H9 (cell line): ENCODE results near the gene MED27. TPM values are rescaled to one million over a fixed set of nuclear protein-coding genes. Genes with fewer than 3 reads are reported as not detected.

Experiments used
- DNase-seq: peaks from one replicate; pipeline ENCODE4 v3.0.0-alpha.2; 2017
- H2AFZ ChIP-seq: one replicate; pipeline ENCODE4 v1.6.1; 2013; ENCODE audit warnings: mild to moderate bottlenecking, low read length, control low read depth, moderate library complexity
- H2AK5ac ChIP-seq: 2 replicates; pipeline ENCODE4 v1.6.1; 2013; ENCODE audit warnings: low read length, control low read depth, mixed read lengths; ENCODE audit not compliant: insufficient read length
- H2BK120ac ChIP-seq: one replicate; pipeline ENCODE4 v1.6.1; 2013; ENCODE audit warnings: low read depth, mild to moderate bottlenecking, low read length, control low read depth, inconsistent platforms; ENCODE audit not compliant: poor library complexity, severe bottlenecking
- H2BK12ac ChIP-seq: 2 replicates; pipeline ENCODE4 v1.6.1; 2013; ENCODE audit warnings: low read length, control low read depth, mixed read lengths, low read depth; ENCODE audit not compliant: insufficient read length
- H2BK15ac ChIP-seq: 2 replicates; pipeline ENCODE4 v1.6.1; 2013; ENCODE audit warnings: low read depth, low read length, control low read depth
- H2BK20ac ChIP-seq: one replicate; pipeline ENCODE4 v1.6.1; 2013; ENCODE audit warnings: low read depth, mild to moderate bottlenecking, low read length, control low read depth, inconsistent platforms; ENCODE audit not compliant: poor library complexity, severe bottlenecking
- H2BK5ac ChIP-seq: 2 replicates; pipeline ENCODE4 v1.6.1; 2013; ENCODE audit warnings: low read length, control low read depth, mixed read lengths; ENCODE audit not compliant: insufficient read length
- H3K14ac ChIP-seq: 2 replicates; pipeline ENCODE4 v1.6.1; 2013; ENCODE audit warnings: low read length, control low read depth; ENCODE audit not compliant: insufficient read depth
- H3K18ac ChIP-seq: 2 replicates; pipeline ENCODE4 v1.6.1; 2013; ENCODE audit warnings: low read depth, mild to moderate bottlenecking, mixed read lengths, low read length, control low read depth; ENCODE audit not compliant: insufficient read length
- H3K23ac ChIP-seq: 2 replicates; pipeline ENCODE4 v1.6.1; 2013; ENCODE audit warnings: low read length, control low read depth, mixed read lengths, low read depth; ENCODE audit not compliant: insufficient read length
- H3K23me2 ChIP-seq: 2 replicates; pipeline ENCODE4 v1.6.1; 2013; ENCODE audit warnings: low read depth, mild to moderate bottlenecking, mixed read lengths, low read length, control low read depth; ENCODE audit not compliant: insufficient read length, poor library complexity, severe bottlenecking
- H3K27ac ChIP-seq: 2 replicates; pipeline ENCODE4 v1.5.1; 2013; ENCODE audit warnings: low read length, control low read depth, mixed read lengths, low read depth; ENCODE audit not compliant: insufficient read length
- H3K27me3 ChIP-seq: 2 replicates; pipeline ENCODE4 v1.6.1; 2013; ENCODE audit warnings: low read length, control low read depth, inconsistent platforms; ENCODE audit not compliant: insufficient read depth
- H3K4ac ChIP-seq: 2 replicates; pipeline ENCODE4 v1.6.1; 2013; ENCODE audit warnings: low read depth, mild to moderate bottlenecking, control low read depth, inconsistent platforms, low read length, moderate library complexity
- H3K4me1 ChIP-seq: 2 replicates; pipeline ENCODE4 v1.6.1; 2013; ENCODE audit warnings: low read length, control low read depth, inconsistent platforms; ENCODE audit not compliant: insufficient read depth
- H3K4me2 ChIP-seq: 2 replicates; pipeline ENCODE4 v1.6.1; 2013; ENCODE audit warnings: low read length, control low read depth, mixed read lengths; ENCODE audit not compliant: insufficient read length, insufficient read depth
- H3K56ac ChIP-seq: 2 replicates; pipeline ENCODE4 v1.6.1; 2013; ENCODE audit warnings: low read depth, mild to moderate bottlenecking, mixed read lengths, low read length, control low read depth; ENCODE audit not compliant: insufficient read length
- H3K79me1 ChIP-seq: 2 replicates; pipeline ENCODE4 v1.6.1; 2013; ENCODE audit warnings: low read depth, mild to moderate bottlenecking, moderate library complexity, low read length, control low read depth, inconsistent platforms; ENCODE audit not compliant: insufficient read depth, poor library complexity, severe bottlenecking
- H3K79me2 ChIP-seq: 2 replicates; pipeline ENCODE4 v1.6.1; 2013; ENCODE audit warnings: low read length, control low read depth, inconsistent platforms; ENCODE audit not compliant: insufficient read depth
- H3K9ac ChIP-seq: 2 replicates; pipeline ENCODE4 v1.6.1; 2013; ENCODE audit warnings: low read length, control low read depth, mixed read lengths; ENCODE audit not compliant: insufficient read length; ENCODE audit errors: extremely low read depth
- H3K9me3 ChIP-seq: one replicate; pipeline ENCODE4 v1.6.1; 2013; ENCODE audit warnings: low read depth, low read length, inconsistent platforms; ENCODE audit not compliant: control insufficient read depth
- H3T11ph ChIP-seq: one replicate; pipeline ENCODE4 v1.6.1; 2013; ENCODE audit warnings: mild to moderate bottlenecking, low read length, control low read depth, inconsistent platforms
- H4K20me1 ChIP-seq: one replicate; pipeline ENCODE4 v1.6.1; 2013; ENCODE audit not compliant: control insufficient read depth, insufficient read length, insufficient read depth
- H4K5ac ChIP-seq: 2 replicates; pipeline ENCODE4 v1.6.1; 2013; ENCODE audit warnings: low read depth, mild to moderate bottlenecking, mixed read lengths, low read length, control low read depth; ENCODE audit not compliant: insufficient read length
- H4K8ac ChIP-seq: replicated peaks from 2 replicates; pipeline ENCODE4 v1.6.1; 2013; ENCODE audit warnings: low read length, control low read depth, mixed read lengths, low read depth; ENCODE audit not compliant: insufficient read length
- H4K91ac ChIP-seq: 2 replicates; pipeline ENCODE4 v1.6.1; 2013; ENCODE audit warnings: low read depth, mild to moderate bottlenecking, moderate library complexity, mixed read lengths, low read length, control low read depth; ENCODE audit not compliant: insufficient read length
- H3K27ac Mint-ChIP-seq, 3 experiments: 2 replicates in 2 of 3; 3 replicates in 1 of 3; pipeline ENCODE4 v1.8.0; 2020 to 2021; ENCODE audit warnings: mixed read lengths in 3 of 3, mild to moderate bottlenecking in 1 of 3, moderate library complexity in 1 of 3
- H3K27me3 Mint-ChIP-seq: 2 replicates; pipeline ENCODE4 v1.8.0; 2021; ENCODE audit warnings: low read depth, mild to moderate bottlenecking, moderate library complexity, mixed read lengths
- H3K36me3 Mint-ChIP-seq, 3 experiments: 2 replicates in 2 of 3; 3 replicates in 1 of 3; pipeline ENCODE4 v1.8.0; 2020 to 2021; ENCODE audit warnings: low read depth in 3 of 3, mixed read lengths in 3 of 3; ENCODE audit not compliant: insufficient read depth in 1 of 3
- H3K4me1 Mint-ChIP-seq, 2 experiments: 2 replicates each; pipeline ENCODE4 v1.8.0; 2020; ENCODE audit warnings: mixed read lengths in 2 of 2
- H3K4me3 Mint-ChIP-seq, 2 experiments: 2 replicates in 1 of 2; 3 replicates in 1 of 2; pipeline ENCODE4 v1.8.0; 2020 to 2021; ENCODE audit warnings: mild to moderate bottlenecking in 2 of 2, mixed read lengths in 2 of 2, moderate library complexity in 1 of 2
- H3K9me3 Mint-ChIP-seq, 2 experiments: 2 replicates in 1 of 2; 3 replicates in 1 of 2; pipeline ENCODE4 v1.8.0; 2020; ENCODE audit warnings: mild to moderate bottlenecking in 2 of 2, mixed read lengths in 2 of 2, moderate library complexity in 1 of 2
- WGBS: extraction: QIAGEN DNeasy Blood & Tissue Kit; methylation state at CpG from one replicate; pipeline ENCODE4 v1.1.7; 2013; ENCODE audit warnings: missing lambda C conversion rate, low lambda C conversion rate, mixed read lengths; ENCODE audit not compliant: insufficient read length; ENCODE audit errors: extremely low coverage; 5-methylcytosine and 5-hydroxymethylcytosine counted together
- total RNA-seq: library from RNA; stranded (reverse); gene quantifications from 2 replicates; pipeline ENCODE4 v1.2.1, GENCODE V29; 2021
- TF ChIP-seq, protein P1 (sequence below): fragments of 200-600 bp; sonication (generic); conservative IDR thresholded peaks from 3 replicates; pipeline ENCODE4 v1.8.0; 2021; ENCODE audit warnings: antibody characterized with exemption, mild to moderate bottlenecking

The MED27 gene
- total RNA-seq, 1 experiment from 2014 or later: 33.5 TPM

DNA sequence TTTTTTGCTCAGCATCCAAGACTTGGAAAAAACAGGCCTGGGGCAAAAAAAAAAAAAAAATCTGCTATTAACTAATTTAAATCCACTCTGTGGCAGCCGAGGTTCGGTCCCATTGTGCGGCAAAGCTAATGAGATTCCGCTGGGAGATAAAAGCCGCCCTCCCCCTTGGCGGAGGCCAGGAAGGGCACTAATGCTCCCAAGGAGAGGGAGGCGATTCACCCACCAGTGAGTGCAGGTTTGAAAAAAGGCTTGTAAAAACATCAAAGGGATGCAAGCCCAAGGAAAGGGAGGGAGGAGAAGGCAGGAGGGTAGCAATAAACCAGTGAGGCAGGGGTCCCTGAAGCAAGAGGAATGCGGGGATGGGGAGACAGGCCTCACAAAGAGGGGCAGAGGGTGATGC lies 210.3 kb downstream of the MED27 start:
- WGBS: no CpG with 5 or more reads among the region's 8 CpGs
- Histone ChIP-seq H2AK5ac (no peak overlapping the region), H3K14ac (no peak overlapping the region), H2BK20ac (no peak overlapping the region), H3K79me2 (no peaks in the 10 kb centered on the region), H4K5ac (no peak overlapping the region), H2AFZ (no peak overlapping the region), H4K91ac (no peak overlapping the region), H3K56ac (no peak overlapping the region), H3K18ac (no peak overlapping the region), H3K9me3 (no peaks in the 10 kb centered on the region), H4K20me1 (no peaks in the 10 kb centered on the region), H3K23ac (no peak overlapping the region), H4K8ac (no peak overlapping the region), H3K4me1 (peaks cover 2% of the 10 kb centered on the region; the same call in 1 of the 2 replicates), H2BK12ac (no peak overlapping the region), H3K23me2 (no peaks in the 10 kb centered on the region), H3K79me1 (no peaks in the 10 kb centered on the region), H3K9ac (no peak overlapping the region), H3T11ph (no peak overlapping the region), H2BK120ac (no peak overlapping the region), H3K4me2 (no peak overlapping the region), H2BK5ac (no peak overlapping the region), H2BK15ac (no peak overlapping the region), H3K27me3 (no peaks in the 10 kb centered on the region), H3K27ac (no peak overlapping the region), H3K4ac (no peak overlapping the region)
- peak overlapping the region in 1 of 2 experiments; percentile 67; a peak in 2 of 5 replicates for H3K4me3 Mint-ChIP-seq
- peaks cover 15 to 30% of the 10 kb centered on the region in 2 experiments for H3K4me1 Mint-ChIP-seq
- no peaks in the 10 kb centered on the region for H3K9me3 Mint-ChIP-seq
- no peaks in the 10 kb centered on the region; a peak in 1 of 7 replicates for H3K36me3 Mint-ChIP-seq
- H3K27ac Mint-ChIP-seq: peak overlapping the region in 1 of 3 experiments; percentile 84; a peak in 1 of 7 replicates
- peak; percentile 49 for DNase-seq
- peaks cover 2% of the 10 kb centered on the region for H3K27me3 Mint-ChIP-seq
- TF ChIP-seq, protein P1, sequence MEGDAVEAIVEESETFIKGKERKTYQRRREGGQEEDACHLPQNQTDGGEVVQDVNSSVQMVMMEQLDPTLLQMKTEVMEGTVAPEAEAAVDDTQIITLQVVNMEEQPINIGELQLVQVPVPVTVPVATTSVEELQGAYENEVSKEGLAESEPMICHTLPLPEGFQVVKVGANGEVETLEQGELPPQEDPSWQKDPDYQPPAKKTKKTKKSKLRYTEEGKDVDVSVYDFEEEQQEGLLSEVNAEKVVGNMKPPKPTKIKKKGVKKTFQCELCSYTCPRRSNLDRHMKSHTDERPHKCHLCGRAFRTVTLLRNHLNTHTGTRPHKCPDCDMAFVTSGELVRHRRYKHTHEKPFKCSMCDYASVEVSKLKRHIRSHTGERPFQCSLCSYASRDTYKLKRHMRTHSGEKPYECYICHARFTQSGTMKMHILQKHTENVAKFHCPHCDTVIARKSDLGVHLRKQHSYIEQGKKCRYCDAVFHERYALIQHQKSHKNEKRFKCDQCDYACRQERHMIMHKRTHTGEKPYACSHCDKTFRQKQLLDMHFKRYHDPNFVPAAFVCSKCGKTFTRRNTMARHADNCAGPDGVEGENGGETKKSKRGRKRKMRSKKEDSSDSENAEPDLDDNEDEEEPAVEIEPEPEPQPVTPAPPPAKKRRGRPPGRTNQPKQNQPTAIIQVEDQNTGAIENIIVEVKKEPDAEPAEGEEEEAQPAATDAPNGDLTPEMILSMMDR: no peak
